AG04449 (cell line): ENCODE measurements around the gene GDF11.

ENCODE experiments used
- CTCF ChIA-PET: fragments of 350-600 bp; formaldehyde crosslinking; extraction: SDS; loops from one replicate; lab custom pipeline; 2021; ENCODE audit warnings: antibody characterized with exemption; lab: Yijun Ruan, JAX
- POLR2A ChIA-PET: fragments of 400-600, 350-600 bp; formaldehyde crosslinking; extraction: SDS; loops from one replicate; lab custom pipeline; 2020; ENCODE audit warnings: antibody characterized with exemption, inconsistent platforms; lab: Yijun Ruan, JAX
- DNase-seq: peaks from one replicate; pipeline ENCODE4 v3.0.0-alpha.2; 2010; ENCODE audit warnings: low read depth, low spot score
- H3K4me3 ChIP-seq: 2 replicates; pipeline ENCODE4 v1.5.1; 2011; ENCODE audit warnings: low read depth, mild to moderate bottlenecking, control low read depth, low read length
- TF ChIP-seq, protein P1 (sequence below): IDR thresholded peaks from one replicate; pipeline ENCODE4 v1.5.1; 2011; ENCODE audit warnings: mild to moderate bottlenecking, moderate library complexity, low read length, control low read depth, inconsistent platforms; ENCODE audit not compliant: insufficient read depth; ENCODE audit errors: missing control alignments

GDF11 gene

DNA sequence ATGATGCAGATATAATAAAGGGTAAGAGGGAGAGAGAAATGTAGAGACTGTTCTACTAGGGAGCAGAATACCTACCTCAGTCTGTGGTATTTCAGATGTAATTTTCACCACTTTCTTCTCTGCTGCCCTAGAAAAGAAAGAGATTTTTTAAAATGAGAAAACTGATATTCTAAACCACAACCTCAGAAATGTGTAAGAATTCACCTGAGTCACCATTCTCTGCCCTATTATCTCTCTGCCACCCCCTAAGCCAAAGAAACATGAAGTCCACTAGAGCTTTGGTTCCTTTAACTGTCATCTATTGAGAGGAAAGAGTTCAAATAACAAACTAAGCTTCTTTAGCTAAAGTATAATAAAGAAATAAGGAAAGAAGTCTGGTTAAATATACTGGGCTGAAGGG is 53.0 kb downstream of the GDF11 start:
- DNase-seq, result no peak
- ChIA-PET CTCF (interaction anchor here (0.9 to 5.6 kb wide), 14 partner anchors 7 to 145 kb away, joined by 3 to 106 read pairs (median 7); no protein-coding TSS in a partner anchor), POLR2A (interaction anchor here (0.5 kb wide), 1 partner anchor 43 kb away, joined by 4 read pairs; no protein-coding TSS in a partner anchor)
- TF ChIP-seq, protein P1, sequence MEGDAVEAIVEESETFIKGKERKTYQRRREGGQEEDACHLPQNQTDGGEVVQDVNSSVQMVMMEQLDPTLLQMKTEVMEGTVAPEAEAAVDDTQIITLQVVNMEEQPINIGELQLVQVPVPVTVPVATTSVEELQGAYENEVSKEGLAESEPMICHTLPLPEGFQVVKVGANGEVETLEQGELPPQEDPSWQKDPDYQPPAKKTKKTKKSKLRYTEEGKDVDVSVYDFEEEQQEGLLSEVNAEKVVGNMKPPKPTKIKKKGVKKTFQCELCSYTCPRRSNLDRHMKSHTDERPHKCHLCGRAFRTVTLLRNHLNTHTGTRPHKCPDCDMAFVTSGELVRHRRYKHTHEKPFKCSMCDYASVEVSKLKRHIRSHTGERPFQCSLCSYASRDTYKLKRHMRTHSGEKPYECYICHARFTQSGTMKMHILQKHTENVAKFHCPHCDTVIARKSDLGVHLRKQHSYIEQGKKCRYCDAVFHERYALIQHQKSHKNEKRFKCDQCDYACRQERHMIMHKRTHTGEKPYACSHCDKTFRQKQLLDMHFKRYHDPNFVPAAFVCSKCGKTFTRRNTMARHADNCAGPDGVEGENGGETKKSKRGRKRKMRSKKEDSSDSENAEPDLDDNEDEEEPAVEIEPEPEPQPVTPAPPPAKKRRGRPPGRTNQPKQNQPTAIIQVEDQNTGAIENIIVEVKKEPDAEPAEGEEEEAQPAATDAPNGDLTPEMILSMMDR, result no peak
- no peak overlapping the region for H3K4me3 ChIP-seq

DNA sequence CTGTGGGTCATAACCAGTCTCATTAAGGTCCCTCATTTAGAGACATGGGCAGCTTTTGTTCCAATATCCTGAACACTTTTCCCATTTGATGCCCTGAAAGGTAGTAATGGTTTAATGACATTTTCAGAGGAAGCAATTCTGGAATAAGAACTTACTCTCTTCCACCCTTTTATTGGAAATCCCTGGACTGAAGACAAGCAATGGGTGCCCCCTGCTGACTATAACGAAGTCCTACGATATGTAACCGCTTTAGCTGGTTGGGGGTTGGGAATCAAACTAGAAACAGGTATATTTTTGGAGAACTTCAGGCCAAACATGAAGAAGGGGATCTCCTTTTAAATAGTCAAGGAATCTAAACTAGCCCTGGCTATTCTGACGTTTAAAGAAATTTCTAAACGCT is 54.1 kb downstream of the GDF11 start:
- TF ChIP-seq, protein P1, result peak; percentile 54
- ChIA-PET CTCF (interaction anchor here (0.7 to 5.6 kb wide), 20 partner anchors 8 to 143 kb away, joined by 4 to 106 read pairs (median 6); partner anchors contain the start of genes DGKA, ORMDL2 and SARNP), POLR2A (no interaction called here)
- no peak for DNase-seq
- no peak overlapping the region for H3K4me3 ChIP-seq

DNA sequence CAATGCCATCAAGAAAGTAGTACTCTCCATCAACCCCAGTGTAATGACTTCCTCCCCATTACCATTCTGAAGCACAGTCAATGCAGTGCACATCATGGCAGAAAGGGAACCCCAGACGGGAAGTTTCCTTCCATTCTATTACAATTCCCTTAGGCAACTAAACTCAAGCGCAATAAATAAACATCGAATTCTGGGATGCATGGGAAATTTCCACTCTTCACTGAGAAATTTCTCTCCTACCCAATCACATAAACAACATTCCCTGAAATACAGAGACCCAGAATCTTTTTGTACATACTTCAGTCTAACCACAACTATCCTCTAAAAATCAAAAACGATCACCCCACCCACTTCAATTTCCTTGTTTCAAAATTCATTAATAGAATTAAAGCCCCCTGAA is 54.6 kb downstream of the GDF11 start:
- POLR2A ChIA-PET, result no interaction called here
- H3K4me3 ChIP-seq, result no peak overlapping the region
- no peak for DNase-seq
- TF ChIP-seq, protein P1, result no peak
- CTCF ChIA-PET, result interaction anchor here (0.9 to 5.6 kb wide), 18 partner anchors 7 to 143 kb away, joined by 4 to 106 read pairs (median 5); partner anchors contain the start of genes DGKA, ORMDL2 and SARNP
